Fibroblast of lung (primary cell): Measurements from ENCODE around the gene TTLL11.

ENCODE experiments used
- CTCF ChIP-seq, 2 donors: IDR thresholded peaks in 1 of 2; conservative IDR thresholded peaks in 1 of 2; 1 replicate in 1 of 2; 2 replicates in 1 of 2; pipeline ENCODE4 v1.5.1; 2011 to 2012; ENCODE audit warnings: low read length in 2 of 2, control low read depth in 1 of 2, inconsistent platforms in 1 of 2, low read depth in 1 of 2, mild to moderate bottlenecking in 1 of 2
- EZH2 ChIP-seq: IDR thresholded peaks from 2 replicates; pipeline ENCODE4 v1.5.1; 2012; ENCODE audit warnings: low read length, control low read depth, mild to moderate bottlenecking; ENCODE audit errors: missing control alignments

DNA sequence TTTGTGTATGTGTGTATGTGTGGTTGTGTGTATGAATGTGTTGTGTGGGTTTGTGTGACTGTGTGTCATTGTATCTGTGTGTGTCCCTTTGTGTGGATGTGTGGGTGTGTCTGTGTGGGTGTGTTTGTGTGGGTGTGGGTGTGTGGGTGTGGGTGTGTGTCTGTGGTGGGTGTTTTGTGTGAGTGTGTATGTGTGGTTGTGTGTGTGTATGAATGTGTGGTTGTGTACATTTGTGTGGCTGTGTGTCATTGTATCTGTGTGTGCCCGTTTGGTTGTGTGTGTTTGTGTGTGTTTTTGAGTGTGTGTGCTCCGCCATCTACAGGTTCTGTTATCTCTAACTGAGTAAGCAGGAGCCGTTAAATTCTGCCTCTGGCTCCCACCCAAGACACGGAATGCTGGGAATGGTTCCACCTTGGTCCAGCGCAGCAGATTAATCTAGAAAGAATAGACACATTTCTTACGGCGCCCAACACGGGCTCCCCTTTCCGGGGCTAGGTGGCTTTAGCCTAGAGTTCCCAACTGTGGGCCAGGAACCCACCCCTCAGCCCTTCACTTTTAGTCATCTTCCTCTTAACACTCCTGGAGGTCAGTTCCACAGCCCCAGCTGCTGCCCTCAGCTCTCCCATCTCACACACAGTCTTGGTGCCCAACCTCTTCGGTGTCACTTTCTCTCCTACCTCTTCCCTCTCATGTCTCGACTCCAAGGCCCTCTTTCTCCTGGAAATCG, 197.1 kb downstream of the TTLL11 start:
- no peak for TF ChIP-seq CTCF (conservative IDR thresholded peaks at IDR 0.05 in 1 of 2, IDR thresholded peaks at IDR 0.05 in 1 of 2; ENCODE audit: low read depth in 1 of 2, low read length in 2 of 2)
- TF ChIP-seq EZH2: no peak
